NCI-H82 (cell line): ENCODE data around the gene ENTHD1.

Experiments
- DNase-seq: peaks from one replicate; lab custom pipeline; 2025; lab: John Stamatoyannopoulos, UW

Gene ENTHD1

DNA sequence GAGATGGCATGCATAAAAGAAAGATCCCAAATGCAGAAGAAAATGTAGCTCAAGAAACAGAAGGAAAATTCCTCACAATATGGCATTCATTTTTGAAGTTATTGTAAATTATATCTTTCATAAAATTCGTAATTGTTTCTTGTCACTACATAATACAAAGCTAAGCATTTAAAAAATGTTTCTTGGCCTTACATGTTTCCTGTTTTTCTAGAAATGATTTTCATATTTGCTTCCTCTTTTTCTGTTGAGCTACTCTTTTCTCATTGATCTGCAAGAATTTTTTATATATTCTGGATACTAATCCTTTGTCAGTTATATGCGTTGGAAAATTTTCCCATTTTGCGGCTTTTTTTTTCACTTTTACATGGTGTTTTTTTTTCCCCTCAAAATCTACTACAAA is 48.0 kb downstream of the ENTHD1 start:
- DNase-seq, result no peak

- no peak for DNase-seq
These were observed 53.5 kb downstream of the ENTHD1 start for GRCh38 chr22:39839917-39840510.

DNA sequence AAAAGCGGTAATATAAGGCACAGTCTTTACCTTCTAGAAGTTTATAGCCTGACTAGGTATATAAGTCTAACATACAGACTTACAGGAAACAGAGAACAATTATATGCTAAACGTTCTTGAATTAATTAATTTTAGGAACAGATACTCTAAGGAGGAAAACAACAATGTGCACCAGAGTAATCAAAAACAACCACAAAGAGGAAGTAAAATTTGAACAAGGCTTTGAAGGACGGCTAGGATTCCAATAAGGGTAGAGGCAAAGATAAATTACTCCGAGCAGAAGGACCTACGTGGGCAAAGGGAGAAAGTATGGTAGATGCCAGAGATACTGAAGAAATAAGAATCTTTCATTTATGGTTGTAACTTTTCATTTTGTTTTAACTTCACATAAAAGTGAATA is 54.4 kb downstream of the ENTHD1 start:
- DNase-seq, result no peak

DNA sequence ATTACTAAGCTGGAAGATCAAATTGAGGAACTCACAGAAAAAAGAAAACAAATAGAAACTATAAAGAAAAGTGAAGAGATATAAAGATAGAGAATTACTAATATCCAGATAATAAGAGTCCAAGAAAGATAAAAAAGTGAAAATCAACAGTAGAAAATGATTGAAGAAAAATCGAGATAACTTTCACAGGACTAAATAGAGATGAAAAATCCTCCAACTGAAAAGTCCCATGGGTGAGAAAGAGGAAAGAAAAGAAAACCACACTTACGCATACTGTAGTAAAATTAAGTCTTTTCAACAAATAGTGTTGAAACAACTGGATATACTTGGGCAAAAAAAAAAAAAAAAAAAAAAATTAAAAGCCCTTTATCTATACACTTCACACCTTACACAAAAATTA is 60.0 kb downstream of the ENTHD1 start:
- DNase-seq, result no peak

DNA sequence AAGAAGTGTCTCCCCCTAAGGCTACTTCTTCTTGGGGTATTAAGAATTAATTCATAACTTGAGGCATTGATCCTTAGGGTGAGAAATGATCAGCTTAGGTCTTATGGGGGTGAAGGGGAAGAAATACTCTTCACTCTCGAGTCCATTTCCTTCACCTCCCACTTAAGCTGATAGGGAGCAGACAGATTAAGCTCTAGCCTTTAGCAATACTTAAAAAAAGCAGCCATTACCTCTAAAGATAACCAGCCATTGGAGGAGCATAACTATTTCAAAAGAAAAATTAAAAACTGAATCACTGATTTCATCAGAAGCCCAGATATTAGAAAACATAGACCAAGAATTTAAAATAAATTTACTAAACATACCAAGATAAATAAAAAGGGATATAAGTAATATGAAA is 60.5 kb downstream of the ENTHD1 start:
- peak; percentile 8 for DNase-seq

GRCh38 chr22:39832627-39833074 is 60.9 kb downstream of the ENTHD1 start:
- no peak for DNase-seq

GRCh38 chr22:39825661-39826102 is 67.9 kb downstream of the ENTHD1 start:
- no peak for DNase-seq

DNA sequence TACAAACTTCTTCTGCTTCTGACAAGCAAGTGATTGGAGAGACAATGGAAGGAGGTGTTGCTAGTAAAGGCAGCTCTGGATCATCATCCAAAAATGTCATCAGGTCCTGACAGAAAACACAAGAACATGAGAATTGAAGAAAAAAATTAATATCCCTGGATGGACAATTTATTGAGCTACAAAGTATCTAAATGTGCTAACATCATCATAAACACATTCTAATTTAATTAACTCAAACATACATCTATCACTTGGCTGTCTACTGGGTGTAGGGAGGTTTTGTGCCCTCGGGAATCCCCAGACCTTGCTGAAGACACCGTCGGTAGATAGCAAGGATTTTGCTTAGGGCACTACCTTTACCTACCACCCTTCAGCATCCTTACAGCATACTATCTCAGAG is 72.6 kb downstream of the ENTHD1 start:
- no peak for DNase-seq

GRCh38 chr22:39820256-39820655 is 73.3 kb downstream of the ENTHD1 start:
- DNase-seq, result no peak

DNA sequence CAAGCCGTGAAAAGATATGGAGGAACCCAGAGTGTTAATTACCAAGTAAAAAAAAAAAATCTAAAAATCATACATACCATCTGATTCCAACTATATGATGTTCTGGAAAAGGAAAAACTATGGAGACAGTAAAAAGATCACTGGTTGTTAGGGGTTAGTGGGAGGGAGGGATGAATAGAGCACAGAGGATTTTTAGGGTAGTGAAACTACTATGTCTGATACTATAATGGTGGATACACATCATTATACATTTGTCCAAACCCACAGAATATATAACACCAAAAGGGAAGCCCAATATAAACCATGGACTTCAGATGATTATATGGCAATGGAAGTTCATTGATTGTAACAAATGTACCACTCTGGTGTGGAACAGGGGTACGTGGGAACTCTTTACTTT is 74.1 kb downstream of the ENTHD1 start:
- no peak for DNase-seq

DNA sequence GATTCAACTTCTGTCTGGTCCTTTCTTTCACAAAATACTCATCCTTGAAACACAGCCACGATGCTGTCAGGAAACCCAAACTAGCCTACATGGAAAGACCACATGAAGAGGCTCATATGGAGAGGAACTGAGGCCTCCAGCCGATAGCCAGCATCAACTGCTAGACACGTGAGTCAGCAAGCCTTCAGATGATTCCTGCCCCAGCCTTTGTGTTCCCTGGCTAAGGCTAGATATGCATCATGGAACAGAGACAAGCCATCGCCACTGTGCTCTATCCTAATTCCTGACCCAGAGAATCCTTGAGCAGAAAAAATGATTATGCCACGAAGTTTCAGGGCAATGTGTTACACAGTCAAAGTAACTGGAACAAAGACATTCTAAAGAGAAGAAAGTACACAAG is 75.5 kb downstream of the ENTHD1 start:
- DNase-seq, result no peak

DNA sequence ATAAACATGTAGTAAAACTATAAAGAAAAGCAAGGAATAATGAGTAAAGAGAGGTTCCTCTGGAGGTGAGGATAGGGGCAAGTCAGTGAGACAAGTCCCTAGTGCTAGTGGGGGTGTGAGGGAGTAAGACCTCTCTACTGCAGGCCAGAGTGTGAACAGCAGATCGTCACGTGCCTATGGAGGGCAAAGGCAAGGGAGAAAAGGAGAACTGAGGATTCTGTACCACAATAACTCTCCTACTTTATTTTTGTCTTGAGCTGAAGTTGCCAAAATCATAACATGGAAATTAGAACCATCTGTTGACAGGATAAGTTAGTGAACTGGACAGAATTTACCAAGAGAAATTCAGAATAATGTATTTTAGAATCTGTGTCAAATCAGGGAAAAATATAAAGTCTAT is 77.6 kb downstream of the ENTHD1 start:
- no peak for DNase-seq

- DNase-seq, result no peak
These were observed 78.7 kb downstream of the ENTHD1 start for GRCh38 chr22:39814899-39815298.

DNA sequence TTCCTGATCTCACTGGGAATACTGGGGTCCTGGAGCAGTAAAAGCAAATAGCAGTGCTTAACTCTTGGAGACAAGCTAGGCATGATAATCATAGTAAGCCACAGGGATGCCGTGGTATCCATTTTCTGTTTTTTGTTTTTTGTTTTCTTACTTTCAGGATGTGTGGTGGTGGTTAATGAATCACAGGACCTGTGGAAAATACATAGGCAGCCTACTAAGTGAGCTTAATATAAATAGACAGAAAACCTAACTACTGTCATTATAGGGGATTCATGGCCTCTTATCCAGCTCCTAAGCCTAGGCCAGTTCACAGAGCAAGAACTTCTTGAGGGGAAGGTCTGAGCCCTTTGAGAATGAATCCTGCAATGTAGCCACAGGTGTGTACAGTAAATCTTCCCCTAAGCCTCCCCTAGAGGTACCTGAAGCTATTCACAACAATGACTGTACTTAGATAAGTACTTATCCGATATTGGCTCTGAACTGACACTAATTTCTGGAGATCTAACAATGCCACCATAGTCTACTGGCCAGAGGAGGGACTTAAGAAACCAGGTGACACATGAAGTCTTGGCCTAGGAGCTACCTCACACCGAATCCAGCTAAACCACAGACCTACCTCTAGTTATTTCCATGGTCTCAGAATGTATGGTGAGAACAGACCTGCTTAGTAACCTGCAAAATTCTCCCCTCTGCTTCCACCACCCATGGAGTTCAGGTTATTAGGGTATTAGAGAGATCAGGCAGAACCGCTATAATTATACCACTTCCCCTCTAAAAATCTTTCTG is 83.6 kb downstream of the ENTHD1 start:
- DNase-seq, result no peak

DNA sequence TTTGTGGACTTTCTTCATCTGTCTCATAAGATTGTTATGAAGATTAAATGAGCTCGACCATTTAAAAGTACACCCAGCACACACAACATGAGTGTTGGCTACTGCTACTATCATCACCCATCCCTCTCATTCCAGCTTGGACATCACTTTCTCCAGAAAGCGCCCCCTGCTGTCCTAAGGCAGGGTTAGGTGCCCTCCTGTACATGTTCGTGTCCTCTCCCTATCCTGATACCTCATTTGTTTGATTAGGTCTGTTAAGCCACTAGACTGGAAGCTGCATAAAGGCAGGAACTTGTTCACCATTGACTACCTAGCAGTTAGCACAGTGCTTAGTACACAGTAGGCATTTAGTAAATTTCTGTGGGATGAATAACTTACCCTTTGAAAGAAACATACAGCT is 85.5 kb downstream of the ENTHD1 start:
- peak; percentile 50 for DNase-seq

DNA sequence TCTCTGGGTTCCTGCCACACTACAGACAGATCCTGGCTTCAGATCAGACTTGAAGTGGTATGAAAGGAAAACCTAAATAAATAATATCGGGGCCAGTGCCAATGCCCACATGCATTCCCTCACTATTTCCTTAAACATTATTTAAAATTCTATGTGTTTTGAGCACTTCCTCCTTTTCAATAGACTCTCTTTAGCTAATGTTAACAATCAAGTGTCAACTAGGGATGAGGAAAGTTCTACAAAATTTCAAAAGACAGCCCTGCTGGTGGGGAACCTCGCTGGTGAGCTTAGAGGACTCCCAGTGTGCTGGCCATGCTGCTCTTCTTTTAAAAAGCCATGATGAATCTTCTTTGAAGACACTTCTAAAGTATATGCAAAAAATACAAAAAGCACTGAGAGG is 87.5 kb downstream of the ENTHD1 start:
- no peak for DNase-seq

GRCh38 chr22:39805117-39805516 is 88.4 kb downstream of the ENTHD1 start:
- DNase-seq, result no peak

DNA sequence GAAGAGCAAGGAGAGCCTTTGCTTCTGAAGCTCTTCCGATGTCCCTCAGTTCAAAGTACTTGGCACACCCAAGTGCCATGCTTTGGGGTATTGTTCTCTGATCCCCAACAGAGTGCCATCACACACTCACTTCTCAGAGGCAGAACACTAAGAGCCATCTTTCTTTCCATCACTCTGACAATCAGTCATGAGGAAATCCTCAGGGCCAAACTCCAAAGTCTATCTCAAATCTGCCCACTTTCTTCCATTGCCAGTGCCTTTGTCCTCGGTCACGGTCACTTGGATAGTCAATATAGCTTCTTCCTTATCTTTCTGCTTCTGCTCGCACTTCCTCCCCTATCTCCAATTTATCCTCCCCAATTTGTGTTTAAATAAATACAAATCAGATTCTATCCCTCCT is 90.9 kb downstream of the ENTHD1 start:
- DNase-seq, result no peak

DNA sequence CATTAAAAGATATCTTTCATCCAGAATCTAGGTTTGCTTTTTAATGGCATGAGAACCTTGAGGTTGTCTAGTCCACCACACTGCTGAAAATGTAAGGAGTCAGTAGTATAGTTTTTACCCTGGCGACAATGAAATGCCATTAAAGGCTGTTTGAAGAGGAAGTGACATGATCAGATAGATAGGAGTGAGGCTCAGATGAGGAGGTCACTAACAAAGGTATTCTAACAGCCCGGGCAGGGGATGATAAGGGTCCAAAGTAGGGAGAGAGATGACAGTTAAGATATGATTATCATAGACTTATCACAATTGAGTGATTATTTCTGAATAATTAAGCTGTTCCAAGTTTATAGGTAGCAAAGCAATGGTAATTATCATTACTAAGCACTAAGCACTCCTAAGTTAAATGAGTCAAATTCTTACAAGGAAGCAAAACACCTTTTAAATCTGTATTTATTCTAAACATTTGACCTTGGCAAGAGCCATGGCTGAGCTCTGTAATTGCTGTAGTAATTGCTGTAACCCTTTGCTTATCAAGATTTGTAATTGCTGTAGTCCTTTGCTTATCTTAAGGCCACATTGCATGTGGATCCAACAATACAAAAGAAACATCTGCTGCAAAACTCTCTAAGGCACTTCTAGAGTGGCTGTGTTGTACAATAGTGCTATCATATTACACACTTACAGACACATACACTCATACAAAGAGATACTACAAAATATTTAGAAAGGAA is 92.6 kb downstream of the ENTHD1 start:
- no peak for DNase-seq

DNA sequence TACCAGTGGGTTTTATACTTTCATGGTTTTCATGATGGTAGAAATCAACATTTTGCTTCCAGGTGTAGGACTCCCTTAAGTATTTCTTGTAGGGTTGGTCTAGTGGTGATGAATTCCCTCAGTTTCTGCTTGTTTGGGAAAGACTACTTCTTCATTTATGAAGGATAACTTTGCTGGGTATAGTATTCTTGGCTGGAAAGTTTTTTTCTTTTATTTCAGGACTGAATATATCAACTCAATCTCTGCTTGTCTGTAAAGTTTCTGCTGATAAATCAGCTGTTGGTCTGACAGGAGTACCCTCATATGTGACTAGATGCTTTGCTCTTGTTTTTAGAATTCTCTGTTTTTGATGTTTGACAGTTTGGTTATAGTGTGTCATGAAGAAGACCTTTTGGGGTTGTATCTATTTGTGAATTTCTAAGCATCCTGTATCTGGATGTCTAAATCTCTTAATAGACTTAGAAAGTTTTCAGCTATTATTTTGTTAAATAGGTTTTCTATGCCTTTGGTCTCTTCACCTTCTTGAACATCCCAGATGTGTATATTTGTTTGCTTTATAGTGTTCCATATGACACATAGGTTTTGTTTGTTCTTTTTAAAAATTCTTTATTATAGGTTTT is 95.9 kb downstream of the ENTHD1 start:
- DNase-seq, result no peak

DNA sequence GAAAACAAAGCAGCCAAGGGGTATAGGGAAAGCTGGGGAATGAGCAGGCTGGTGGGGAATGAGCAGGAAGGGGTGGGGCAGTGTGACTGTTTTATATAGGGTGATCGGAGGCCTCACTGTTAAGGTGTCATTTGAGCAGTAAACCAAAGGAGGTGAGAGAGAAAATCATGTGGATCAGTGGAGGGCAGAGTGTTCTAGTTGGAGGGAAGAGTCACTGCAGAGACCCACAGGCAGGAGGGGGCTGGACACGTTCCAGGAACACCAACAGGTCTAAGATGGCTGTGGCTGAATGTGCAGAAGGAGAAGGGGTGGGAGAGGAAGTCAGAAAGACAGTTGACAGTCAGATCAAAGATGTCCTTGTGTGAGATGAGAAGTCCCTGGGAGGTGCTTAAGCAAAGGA is 103.8 kb downstream of the ENTHD1 start:
- no peak for DNase-seq

DNA sequence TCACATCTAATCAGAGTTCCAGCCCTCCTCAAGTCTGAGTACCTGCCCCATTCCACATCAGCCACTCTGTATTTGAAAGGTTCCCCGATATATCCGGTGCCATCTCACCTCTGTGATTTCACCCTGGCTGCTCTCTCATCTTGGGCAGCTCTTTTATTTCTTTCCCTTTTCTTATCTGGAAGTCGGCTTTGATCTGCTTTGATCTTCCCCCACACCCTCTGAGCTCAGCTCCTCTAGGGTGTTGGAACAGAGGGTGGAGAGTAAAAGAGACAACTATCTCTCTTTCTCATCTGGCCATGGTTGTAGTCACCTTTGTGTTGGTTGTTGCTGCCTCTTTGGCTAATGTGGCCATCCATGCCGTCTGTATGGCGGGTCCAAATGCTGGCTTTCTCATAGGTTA is 108.3 kb downstream of the ENTHD1 start:
- DNase-seq, result no peak
